Testis (tissue), 2 donors: ENCODE results near the gene CCDC57.

ENCODE experiments used
- POLR2A ChIP-seq: fragments of 450-650 bp; IDR thresholded peaks from one replicate; pipeline ENCODE4 v1.6.1; 2017; ENCODE audit warnings: antibody characterized with exemption, mild to moderate bottlenecking, moderate library complexity
- TF ChIP-seq, protein P1 (sequence below), 3 experiments: fragments of 450-650 bp in 2 of 3; fragments of 200-600 bp in 1 of 3; sonication (generic) in 1 of 3; IDR thresholded peaks; one replicate each; pipeline ENCODE4 v1.5.1; 2016 to 2019; ENCODE audit warnings: antibody characterized with exemption in 3 of 3, mild to moderate bottlenecking in 2 of 3, moderate library complexity in 1 of 3

DNA sequence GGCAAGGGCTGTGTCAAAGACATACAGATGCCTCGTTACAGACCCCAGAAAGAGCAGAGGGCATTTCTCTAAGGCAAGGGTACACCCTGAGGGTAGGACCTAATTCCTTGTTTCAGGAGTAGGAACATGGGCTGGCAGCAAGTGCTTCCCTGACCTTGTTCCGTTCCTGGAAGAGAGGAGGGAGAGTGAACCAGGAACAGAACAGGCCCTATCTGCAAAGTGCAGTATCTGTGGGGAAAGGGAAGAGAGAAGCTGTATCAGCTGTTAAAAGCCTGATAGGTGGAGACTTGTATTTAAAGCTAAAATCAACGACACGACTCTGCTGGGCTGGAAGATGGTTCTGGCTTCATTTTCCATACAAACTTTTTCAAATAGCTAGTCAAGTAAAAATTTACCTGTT lies 88.5 kb downstream of the CCDC57 start:
- TF ChIP-seq, protein P1, sequence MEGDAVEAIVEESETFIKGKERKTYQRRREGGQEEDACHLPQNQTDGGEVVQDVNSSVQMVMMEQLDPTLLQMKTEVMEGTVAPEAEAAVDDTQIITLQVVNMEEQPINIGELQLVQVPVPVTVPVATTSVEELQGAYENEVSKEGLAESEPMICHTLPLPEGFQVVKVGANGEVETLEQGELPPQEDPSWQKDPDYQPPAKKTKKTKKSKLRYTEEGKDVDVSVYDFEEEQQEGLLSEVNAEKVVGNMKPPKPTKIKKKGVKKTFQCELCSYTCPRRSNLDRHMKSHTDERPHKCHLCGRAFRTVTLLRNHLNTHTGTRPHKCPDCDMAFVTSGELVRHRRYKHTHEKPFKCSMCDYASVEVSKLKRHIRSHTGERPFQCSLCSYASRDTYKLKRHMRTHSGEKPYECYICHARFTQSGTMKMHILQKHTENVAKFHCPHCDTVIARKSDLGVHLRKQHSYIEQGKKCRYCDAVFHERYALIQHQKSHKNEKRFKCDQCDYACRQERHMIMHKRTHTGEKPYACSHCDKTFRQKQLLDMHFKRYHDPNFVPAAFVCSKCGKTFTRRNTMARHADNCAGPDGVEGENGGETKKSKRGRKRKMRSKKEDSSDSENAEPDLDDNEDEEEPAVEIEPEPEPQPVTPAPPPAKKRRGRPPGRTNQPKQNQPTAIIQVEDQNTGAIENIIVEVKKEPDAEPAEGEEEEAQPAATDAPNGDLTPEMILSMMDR (IDR thresholded peaks at IDR 0.05) = no peak
- no peak for TF ChIP-seq POLR2A
